ENCODE results near the gene PDCL3.
A peak's percentile ranks its signal among the peaks of the same experiment; 100 is the strongest.

Gene PDCL3

GRCh38 chr2:100562613-100563406 lies at the start of gene PDCL3:
TSS of gene PDCL3 (plus strand) at chr2:100562993. CDS start at chr2:100563068, 75 bp downstream.
- DNase-seq, result peak; percentile 92

GRCh38 chr2:100513650-100514049 lies 49.1 kb upstream of the PDCL3 start:
- DNase-seq, result no peak

GRCh38 chr2:100517556-100517955 lies 45.2 kb upstream of the PDCL3 start:
- no peak for DNase-seq

GRCh38 chr2:100518801-100519200 lies 44.0 kb upstream of the PDCL3 start:
- DNase-seq, result no peak

GRCh38 chr2:100520224-100520623 lies 42.6 kb upstream of the PDCL3 start:
- no peak for DNase-seq

GRCh38 chr2:100522430-100522829 lies 40.4 kb upstream of the PDCL3 start:
- no peak for DNase-seq

- no peak for DNase-seq
Observed at GRCh38 chr2:100524331-100524730, 38.5 kb upstream of the PDCL3 start.

- DNase-seq, result no peak
Observed at GRCh38 chr2:100526868-100527267, 35.9 kb upstream of the PDCL3 start.

- no peak for DNase-seq
Observed at GRCh38 chr2:100527440-100528015, 35.3 kb upstream of the PDCL3 start.

GRCh38 chr2:100529176-100529575 lies 33.6 kb upstream of the PDCL3 start:
- no peak for DNase-seq

- no peak for DNase-seq
Observed at GRCh38 chr2:100529900-100530299, 32.9 kb upstream of the PDCL3 start.

- no peak for DNase-seq
Observed at GRCh38 chr2:100535855-100536254, 26.9 kb upstream of the PDCL3 start.

- DNase-seq, result no peak
Observed at GRCh38 chr2:100537918-100538317, 24.9 kb upstream of the PDCL3 start.

GRCh38 chr2:100539221-100539620 lies 23.6 kb upstream of the PDCL3 start:
- no peak for DNase-seq

GRCh38 chr2:100541404-100541803 lies 21.4 kb upstream of the PDCL3 start:
- DNase-seq, result no peak

GRCh38 chr2:100542418-100542817 lies 20.4 kb upstream of the PDCL3 start:
- DNase-seq, result no peak

GRCh38 chr2:100544911-100545596 lies 17.7 kb upstream of the PDCL3 start:
- DNase-seq, result no peak

- no peak for DNase-seq
Observed at GRCh38 chr2:100546469-100546868, 16.3 kb upstream of the PDCL3 start.

- no peak for DNase-seq
Observed at GRCh38 chr2:100548771-100549170, 14.0 kb upstream of the PDCL3 start.

- no peak for DNase-seq
Observed at GRCh38 chr2:100551303-100551702, 11.5 kb upstream of the PDCL3 start.

- DNase-seq, result no peak
Observed at GRCh38 chr2:100554798-100555407, 7.9 kb upstream of the PDCL3 start.

- no peak for DNase-seq
Observed at GRCh38 chr2:100556746-100557145, 6.0 kb upstream of the PDCL3 start.

- DNase-seq, result no peak
Observed at GRCh38 chr2:100560216-100560830, 2.5 kb upstream of the PDCL3 start.
